ENCODE data around the gene SPCS1.

GRCh38 chr3:52697632-52697965 lies 8.3 kb upstream of the SPCS1 start:
- TF ChIP-seq CTCF (IDR thresholded peaks at IDR 0.05): no peak
- TF ChIP-seq POLR2A (IDR thresholded peaks at IDR 0.05): no peak
